Measurements from ENCODE around the gene ZSWIM6.
A peak's percentile ranks its signal among the peaks of the same experiment; 100 is the strongest.

The ZSWIM6 gene

DNA sequence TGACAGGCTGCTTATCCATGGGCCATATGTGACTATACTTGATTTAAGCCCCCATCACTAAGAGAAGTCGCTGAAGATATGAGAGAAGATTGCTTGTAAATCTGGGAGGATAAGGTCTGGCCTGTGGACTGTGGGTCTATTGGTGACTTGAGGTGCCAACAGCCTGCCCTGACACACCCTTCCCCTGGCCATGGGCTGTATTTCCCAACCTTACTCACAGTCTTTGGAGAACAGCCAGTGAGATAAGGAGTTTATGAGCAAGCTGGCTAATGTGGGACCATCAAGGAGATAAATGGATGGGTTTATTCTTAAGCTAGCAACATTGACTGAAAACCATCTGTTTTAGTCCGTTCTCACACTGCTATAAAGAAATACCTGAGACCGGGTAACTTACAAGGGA, 231.3 kb downstream of the ZSWIM6 start:
- DNase-seq: peak; percentile 72

DNA sequence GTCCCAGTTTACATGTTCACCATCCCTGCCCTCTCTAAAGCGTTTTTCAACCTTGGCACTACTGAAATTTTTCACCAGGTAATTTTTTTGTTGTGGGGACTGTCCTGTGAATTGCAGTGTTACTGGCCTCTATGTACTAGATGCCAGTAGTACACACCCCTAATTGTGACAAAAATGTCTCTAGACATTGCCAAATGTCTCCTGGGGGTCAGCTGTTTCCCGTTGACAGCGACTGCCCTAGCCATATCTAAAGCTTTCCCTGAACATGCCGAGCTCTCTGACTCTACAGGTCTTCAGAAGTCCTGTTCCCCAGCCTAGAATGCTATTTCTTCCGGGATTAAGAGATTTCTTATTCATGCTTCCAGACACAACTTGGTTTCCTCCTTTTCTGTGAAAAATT, 235.3 kb downstream of the ZSWIM6 start:
- no peak for DNase-seq

DNA sequence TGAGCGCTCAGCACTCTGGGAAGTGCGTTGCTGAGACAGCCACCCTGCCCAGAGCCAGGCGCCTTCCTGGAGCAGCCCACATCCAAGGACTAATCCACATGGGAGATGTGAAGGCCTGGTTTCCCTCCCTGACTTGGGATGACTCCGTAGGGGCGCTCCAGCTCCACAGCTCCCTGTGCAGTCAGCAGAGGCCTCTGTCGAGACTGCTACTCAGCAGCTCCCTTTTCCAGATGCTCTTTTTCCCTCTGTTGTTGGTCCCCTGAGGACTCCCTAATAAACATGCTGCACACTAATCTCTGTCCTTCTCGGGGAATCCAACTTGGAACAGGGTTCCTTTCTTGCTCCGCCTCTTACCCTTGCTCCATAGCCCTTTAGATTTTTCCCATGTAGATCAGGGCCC, 237.3 kb downstream of the ZSWIM6 start:
- DNase-seq: no peak

DNA sequence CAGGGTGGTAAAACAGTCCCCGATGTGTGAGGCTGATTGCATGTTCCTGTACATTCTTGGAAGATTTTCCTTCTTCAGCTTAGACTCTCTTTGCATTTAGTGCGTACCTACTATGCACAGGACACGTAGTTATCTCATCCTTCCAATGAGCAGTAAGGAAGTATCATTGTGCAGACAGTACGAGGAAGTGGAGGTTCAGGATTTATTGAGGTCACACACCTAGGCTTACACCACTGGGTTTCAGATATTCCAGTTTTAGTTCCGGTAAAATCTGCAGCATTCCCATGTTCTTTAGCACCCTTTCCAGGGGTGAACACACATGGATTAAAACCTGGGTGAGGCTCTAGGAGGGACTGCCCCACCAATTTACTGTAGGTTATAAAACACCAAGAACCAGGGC, 238.7 kb downstream of the ZSWIM6 start:
- no peak for DNase-seq

DNA sequence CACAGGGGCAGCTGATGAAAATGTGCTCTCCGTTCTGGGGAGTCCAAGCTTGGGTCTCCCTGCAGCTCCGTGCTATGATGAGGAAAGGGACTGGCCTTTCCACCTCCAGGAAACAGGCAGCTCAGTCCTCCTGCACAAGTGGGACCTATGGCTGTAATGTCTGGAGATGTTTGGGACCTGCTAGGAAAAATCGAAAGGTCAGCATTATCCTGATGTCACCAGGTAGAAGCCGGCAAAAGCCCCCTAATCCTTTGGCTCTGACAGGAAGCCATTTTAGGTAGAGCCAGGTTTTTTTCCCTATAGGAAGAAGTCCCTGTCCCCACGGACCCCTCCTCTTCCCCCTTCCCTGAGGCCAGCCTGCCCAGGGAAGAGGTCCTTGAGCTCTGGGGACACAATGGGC, 240.9 kb downstream of the ZSWIM6 start:
- DNase-seq: no peak

DNA sequence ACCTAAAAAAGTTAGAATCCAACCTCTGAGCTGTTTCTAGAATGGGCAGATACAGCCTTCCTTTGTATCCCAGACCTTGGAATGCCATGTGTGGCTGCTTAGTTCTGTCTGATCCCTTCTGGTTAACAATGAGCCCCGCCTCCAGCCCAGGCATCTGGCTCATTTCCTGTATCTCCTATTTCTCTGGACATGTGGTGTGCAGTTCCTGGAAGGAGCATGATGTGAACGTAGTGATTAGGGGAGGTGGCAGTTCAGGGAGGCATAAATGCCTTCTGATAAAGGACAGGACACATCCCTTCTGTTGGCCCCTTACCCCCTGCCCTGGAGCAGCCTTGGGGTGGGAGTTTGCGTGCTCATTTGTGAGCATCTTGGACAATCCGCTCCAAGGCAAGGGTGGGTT, 243.0 kb downstream of the ZSWIM6 start:
- peak; percentile 75 for DNase-seq

DNA sequence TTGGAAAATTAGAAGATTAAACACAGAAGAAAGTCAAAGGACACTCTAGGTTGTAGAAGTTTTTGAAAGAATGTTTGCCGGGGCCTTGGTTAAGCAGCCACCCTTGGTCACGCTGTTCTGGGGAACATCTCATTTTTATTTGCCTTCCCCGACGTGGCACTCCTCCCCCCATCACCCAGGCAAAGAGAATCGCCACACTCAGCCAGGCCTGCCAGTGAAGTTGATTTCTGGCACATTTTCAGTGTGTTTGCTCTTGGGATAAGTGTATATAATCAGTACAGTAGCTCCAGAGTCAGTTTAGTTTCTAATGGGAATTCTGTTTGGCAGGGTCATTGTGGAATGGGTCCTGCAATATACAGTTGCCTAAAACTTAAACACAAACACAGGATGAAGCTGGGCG, 243.5 kb downstream of the ZSWIM6 start:
- DNase-seq: no peak

DNA sequence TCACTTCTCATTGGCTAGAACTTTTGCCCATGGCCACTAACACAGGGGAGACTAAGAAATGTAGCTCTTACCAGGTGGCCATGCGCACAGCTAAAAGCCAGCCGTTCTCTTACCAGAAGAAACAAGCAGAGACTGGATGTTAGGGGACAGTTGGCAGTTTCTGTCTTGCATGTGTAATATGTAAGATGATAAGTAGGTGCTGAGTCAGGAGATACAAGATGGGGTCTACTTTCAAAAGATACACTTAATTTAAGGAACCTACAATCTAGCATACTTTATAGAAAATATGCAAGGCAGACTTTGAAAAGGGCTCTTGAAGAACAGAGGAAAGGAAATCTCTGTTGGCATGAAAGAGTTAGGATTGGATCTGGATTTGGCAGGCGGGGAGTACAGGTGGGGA, 244.5 kb downstream of the ZSWIM6 start:
- peak; percentile 25 for DNase-seq

DNA sequence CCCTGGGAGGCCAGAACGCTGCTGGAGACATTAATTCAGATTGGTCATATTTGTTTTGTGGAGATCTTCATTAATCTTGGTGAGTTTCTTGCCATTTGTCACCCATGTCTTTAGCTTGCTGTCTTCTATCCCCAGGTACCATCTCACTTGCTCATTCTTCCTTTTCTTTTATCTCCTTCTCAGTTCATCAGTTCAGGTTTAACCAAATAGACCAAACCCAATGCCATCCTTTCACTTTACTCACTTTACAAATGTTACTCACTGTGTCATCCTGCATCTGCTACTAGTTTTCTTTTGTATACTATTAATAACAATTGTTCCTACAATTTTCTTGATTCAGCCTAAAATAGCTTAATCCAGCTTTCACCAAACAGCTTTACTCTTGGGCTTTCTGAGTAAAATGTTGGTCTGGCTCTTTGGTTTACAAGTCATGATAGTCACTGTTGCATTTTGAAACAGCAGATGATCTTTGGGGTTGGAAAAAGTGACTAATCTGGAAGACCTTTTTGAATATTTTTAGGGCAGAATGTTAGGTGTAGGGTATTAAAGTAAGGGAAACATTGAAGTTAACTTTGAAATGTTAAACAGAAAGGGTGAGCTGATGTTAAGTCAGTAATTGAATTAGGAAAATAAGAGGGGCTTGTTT, 246.9 kb downstream of the ZSWIM6 start:
- no peak for DNase-seq

DNA sequence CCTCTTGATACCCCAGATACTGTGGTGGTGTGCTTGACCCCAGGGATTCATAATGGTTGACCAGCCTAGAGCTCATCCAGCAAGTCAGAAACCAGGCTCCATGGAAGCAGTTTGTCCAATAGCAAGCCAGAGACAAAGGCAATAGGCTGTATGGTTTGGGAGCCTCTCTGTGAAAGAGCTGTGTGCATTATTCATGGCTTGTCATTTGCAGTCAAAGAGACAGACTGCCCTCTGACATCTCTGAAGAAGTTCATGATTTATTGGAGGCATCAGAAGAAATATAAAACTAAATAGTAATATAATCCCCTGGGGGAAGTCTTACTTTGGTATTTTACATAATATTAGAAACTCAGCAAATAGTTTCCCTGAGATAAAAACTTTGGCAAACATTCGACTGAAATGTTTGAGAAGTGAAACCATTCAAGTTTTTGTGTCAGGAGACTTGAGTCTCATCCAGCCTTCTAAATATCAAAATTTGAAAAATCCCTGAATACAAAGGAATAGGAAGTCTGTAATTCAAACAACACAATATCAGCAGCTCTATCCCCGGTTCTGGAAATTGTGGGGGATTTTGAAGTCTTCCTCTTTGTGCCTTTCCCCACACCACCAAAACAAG, 250.3 kb downstream of the ZSWIM6 start:
- DNase-seq: no peak

DNA sequence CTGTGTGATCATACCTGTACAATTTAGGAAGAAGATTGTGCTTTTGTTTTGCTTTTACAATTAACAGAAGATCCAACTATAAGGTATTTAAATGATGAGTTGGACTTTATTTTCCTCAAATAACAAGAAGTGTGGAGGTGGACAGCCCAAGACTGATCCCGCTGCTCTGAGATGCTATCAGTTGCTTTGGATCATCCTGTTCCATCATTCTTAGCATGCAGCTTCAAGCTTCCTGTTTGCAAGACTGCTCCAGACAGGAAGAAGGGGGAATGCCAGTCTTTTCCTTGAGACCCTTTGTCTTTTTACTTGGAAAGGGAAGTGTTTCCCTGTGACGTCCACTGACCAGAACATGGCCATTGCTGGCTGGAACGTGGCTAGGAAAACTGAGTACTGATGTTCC, 250.8 kb downstream of the ZSWIM6 start:
- no peak for DNase-seq

DNA sequence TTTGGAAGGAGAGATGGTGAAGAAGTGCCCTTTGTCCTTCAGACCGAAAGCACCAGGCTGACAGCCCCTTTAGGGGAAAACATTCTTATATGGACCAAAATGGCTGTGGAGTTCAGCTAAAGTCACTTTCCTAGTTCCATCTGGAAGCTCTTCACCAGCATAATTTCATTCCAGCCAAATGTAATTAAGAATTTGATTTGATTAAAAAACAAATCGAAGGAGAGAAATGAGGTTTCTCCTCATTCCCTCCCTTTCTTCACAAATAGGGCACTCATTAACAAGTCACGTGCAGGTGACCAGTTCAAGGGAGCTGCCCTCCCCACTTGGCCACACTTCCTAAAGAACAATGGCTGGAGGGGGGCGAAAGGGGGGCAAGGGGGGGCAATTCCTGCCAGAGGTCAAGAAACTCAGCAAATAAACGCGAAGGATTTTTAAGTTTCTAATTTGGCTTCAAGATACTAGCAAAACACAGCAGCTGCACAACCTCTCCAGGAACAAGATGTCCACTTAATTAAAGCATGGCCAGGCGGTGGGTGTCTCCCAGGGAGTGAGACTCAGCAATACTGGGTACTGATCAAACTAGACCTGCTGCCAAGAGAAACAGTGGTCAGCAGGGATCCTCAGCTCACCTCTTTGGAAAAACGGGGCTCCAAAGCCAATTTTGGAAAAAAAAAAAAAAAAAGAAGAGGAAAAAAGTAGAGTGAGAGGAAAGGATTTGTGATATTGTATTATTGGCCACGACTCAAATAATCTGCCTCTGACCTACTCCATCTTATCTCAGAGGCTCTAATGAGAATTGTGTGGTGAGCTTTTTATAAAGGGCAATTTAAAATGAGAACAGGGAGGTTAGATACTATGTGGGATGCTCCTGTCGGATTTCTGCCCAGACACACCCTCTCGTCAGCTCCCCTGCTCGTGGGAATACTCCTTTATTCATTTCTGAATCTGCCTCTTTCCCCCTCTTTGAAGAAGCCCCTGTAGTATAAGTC, 254.3 kb downstream of the ZSWIM6 start:
- DNase-seq: no peak

DNA sequence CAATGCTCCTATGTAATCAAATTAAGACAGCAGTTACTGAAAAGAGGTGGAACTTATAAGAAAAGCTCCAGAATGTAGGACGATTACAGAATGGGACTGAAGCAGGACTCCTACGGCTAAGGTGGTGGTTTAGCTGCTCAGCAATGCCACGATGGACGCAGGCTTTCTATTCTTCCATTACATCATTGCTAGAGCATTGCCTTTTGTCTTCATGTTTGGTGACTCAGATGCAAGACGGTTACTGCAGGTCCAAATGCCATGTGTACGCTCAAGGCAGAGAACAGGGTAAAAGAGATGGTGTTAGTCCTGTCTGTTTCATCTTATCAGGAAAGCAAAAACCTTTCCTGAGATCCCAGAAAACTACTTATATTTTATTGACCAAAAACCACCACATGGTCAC, 255.1 kb downstream of the ZSWIM6 start:
- no peak for DNase-seq

DNA sequence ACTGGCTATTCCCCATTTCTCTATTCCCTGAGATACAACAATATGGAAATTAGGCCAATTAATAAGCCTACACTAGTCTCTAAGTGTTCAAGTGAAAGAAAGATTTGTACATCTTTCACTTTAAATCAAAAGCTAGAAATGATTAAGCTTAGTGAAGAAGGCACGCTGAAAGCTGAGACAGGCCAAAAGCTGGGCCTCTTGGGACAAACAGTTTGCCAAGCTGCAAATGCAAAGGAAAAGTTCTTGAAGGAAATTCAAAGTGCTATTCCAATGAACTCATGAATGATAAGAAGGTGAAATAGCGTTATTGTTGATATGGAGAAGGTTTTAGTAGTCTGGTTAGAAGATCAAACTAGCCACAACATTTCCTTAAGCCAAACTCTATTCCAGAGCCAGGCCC, 256.2 kb downstream of the ZSWIM6 start:
- no peak for DNase-seq

DNA sequence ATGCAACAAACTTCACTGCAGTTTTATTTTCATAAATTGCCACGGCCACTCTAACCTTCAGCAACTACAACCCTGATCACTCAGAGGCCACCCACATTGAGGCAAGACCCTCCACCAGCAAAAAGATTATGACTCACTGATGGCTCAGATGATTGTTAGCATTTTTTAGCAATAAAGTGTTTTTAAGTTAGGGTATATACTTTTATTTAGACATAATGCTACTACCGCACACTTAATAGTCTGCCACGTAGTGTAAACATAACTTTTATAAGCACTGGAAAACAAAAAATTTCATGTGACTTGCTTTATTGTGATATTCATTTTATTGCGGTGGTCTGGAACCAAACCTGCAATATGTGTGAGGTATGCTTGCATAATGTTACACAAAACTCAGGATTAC, 257.9 kb downstream of the ZSWIM6 start:
- DNase-seq: no peak

DNA sequence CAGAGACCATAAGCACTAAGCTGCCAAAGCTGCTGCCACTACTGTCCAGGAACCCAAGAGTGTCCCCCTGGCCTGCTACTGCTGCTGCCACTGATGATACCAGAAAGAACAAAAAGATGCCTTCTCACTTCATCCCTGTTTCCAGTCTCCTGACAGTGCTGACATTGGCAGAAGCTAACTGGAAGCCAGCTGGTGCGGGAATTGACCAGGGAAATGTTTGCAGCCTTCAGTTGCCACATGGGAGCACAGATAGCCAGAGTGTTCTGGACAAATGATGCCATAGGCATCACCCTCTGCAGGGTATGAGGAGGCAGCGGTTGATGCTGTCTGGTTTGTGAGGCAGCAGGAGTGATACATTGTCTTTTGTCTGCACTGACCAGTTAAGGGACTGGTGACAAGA, 258.4 kb downstream of the ZSWIM6 start:
- DNase-seq: no peak

DNA sequence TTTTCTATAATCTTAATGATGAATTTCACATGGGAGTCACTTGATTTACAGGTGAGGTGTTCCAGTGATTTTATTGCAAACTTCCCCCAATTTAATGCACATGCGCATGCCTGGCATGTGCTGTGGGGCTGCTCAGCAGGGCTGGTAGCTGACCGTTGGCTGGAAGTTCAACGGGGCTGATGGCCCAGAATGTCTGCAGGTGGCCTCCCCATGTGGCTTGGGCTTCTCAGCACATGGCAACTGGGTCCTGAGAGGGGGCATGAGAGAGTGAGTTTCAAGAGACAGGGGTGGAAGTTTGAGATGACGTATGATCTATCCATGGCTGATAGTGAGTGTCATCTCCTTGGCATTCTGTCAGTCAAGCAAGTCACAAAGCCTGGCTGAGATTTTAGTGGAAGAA, 259.8 kb downstream of the ZSWIM6 start:
- no peak for DNase-seq

DNA sequence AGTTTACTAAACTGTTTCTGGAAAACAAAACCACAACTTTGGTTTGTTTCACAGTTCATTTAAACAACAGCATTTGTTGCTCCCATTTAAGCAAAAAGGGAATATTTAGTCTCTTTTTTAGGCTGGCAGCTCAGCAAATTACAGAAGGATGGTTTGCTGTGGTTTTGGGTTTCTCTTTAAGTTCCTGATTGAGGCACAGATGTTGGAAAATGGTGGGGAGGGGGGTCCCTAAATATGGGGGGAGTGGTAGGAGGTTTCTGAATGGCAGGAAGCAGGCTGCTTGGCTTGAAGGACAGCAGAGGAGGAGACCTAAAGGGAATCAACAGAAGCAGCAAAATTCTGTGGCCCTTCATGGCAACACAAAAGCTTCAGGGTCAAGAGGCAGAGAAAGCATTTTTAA, 263.4 kb downstream of the ZSWIM6 start:
- DNase-seq: no peak
